ENCODE measurements around the gene IL17RE. TPM values are rescaled to one million over a fixed set of nuclear protein-coding genes. Genes with fewer than 3 reads are reported as not detected.

IL17RE gene
- total and polyA plus RNA-seq, 2 of the 13 experiments (the other 11 are each of a cell fraction or from before 2014, with no cell fraction given), result 14.5 to 24.1 TPM

DNA sequence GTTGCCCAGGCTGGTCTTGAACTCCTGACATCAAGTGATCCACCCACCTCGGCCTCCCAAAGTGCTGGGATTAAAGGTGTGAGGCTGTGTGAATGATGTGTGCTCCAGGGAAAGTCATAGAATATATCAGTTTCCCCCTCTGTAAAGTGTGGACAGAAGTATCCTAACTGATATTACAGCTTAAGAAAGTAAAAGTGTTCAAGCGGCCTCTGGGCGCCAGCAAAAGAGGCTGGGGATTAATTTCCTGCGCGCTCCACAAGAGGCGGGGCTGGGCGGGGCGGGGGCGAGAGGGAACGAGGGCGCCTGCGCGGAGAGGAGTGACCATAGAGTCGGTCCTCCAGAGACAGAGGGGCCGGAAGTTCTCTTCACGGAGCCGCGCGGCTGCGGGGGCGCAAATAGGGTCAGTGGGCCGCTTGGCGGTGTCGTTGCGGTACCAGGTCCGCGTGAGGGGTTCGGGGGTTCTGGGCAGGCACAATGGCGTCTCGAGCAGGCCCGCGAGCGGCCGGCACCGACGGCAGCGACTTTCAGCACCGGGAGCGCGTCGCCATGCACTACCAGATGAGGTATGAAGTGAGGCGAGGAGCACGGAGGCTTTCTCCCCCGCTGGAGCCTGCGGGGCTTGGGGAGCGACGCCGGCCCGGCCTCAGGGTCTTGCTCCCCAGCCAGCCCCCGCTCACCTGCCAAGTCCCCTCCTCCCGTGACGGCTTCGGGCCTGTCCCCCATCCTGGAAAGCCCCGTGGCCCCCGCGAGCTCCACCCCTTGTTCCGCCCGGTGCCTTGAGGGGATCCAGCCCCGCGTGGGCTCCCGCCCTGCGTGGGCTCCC is 12.2 kb upstream of the IL17RE start, which contains the start of gene JAGN1 (continued):
- TF ChIP-seq, protein P1, sequence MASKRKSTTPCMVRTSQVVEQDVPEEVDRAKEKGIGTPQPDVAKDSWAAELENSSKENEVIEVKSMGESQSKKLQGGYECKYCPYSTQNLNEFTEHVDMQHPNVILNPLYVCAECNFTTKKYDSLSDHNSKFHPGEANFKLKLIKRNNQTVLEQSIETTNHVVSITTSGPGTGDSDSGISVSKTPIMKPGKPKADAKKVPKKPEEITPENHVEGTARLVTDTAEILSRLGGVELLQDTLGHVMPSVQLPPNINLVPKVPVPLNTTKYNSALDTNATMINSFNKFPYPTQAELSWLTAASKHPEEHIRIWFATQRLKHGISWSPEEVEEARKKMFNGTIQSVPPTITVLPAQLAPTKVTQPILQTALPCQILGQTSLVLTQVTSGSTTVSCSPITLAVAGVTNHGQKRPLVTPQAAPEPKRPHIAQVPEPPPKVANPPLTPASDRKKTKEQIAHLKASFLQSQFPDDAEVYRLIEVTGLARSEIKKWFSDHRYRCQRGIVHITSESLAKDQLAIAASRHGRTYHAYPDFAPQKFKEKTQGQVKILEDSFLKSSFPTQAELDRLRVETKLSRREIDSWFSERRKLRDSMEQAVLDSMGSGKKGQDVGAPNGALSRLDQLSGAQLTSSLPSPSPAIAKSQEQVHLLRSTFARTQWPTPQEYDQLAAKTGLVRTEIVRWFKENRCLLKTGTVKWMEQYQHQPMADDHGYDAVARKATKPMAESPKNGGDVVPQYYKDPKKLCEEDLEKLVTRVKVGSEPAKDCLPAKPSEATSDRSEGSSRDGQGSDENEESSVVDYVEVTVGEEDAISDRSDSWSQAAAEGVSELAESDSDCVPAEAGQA (IDR thresholded peaks at IDR 0.05; ENCODE audit: low read depth), result peak; percentile 30; the same call in 1 of the 2 replicates
- TF ChIP-seq, protein P1 (CRISPR knock-in tag; IDR thresholded peaks at IDR 0.05; ENCODE audit: borderline replicate concordance), result 0 out of 2 replicates have a peak, but pooled peaks have one; percentile 58
- TF ChIP-seq NBN (conservative IDR thresholded peaks at IDR 0.05), result no peak
- no peak for TF ChIP-seq ZNF337 (CRISPR knock-in tag; IDR thresholded peaks at IDR 0.05; ENCODE audit: borderline replicate concordance, low read depth)
- no peak for TF ChIP-seq ZEB1 (IDR thresholded peaks at IDR 0.05; ENCODE audit: insufficient replicate concordance, low read depth)
- no peak for TF ChIP-seq ZNF432 (CRISPR knock-in tag; IDR thresholded peaks at IDR 0.05; ENCODE audit: borderline replicate concordance)
- TF ChIP-seq U2AF2 (IDR thresholded peaks at IDR 0.05; ENCODE audit: low read depth, low read length), result no peak
- no peak for TF ChIP-seq ZNF496 (CRISPR knock-in tag; IDR thresholded peaks at IDR 0.05; ENCODE audit: insufficient replicate concordance)
- TF ChIP-seq HNF4G (IDR thresholded peaks at IDR 0.05; ENCODE audit: borderline replicate concordance, low read depth, low read length), result no peak
- TF ChIP-seq HNF4G (CRISPR knock-in tag; IDR thresholded peaks at IDR 0.05; ENCODE audit: borderline replicate concordance, low read depth), result 0 out of 2 replicates have a peak, but pooled peaks have one; percentile 25
- no peak for TF ChIP-seq ZNF136 (CRISPR knock-in tag; IDR thresholded peaks at IDR 0.05; ENCODE audit: low read depth)
- TF ChIP-seq DNMT3B (CRISPR knock-in tag; conservative IDR thresholded peaks at IDR 0.05), result no peak
- TF ChIP-seq, protein P2, sequence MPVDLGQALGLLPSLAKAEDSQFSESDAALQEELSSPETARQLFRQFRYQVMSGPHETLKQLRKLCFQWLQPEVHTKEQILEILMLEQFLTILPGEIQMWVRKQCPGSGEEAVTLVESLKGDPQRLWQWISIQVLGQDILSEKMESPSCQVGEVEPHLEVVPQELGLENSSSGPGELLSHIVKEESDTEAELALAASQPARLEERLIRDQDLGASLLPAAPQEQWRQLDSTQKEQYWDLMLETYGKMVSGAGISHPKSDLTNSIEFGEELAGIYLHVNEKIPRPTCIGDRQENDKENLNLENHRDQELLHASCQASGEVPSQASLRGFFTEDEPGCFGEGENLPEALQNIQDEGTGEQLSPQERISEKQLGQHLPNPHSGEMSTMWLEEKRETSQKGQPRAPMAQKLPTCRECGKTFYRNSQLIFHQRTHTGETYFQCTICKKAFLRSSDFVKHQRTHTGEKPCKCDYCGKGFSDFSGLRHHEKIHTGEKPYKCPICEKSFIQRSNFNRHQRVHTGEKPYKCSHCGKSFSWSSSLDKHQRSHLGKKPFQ (CRISPR knock-in tag; IDR thresholded peaks at IDR 0.05; ENCODE audit: insufficient replicate concordance), result peak; percentile 95
- TF ChIP-seq ATRX (CRISPR knock-in tag; IDR thresholded peaks at IDR 0.05; ENCODE audit: borderline replicate concordance), result no peak
- TF ChIP-seq CENPX (CRISPR knock-in tag; IDR thresholded peaks at IDR 0.05), result no peak
- TF ChIP-seq, protein P3, sequence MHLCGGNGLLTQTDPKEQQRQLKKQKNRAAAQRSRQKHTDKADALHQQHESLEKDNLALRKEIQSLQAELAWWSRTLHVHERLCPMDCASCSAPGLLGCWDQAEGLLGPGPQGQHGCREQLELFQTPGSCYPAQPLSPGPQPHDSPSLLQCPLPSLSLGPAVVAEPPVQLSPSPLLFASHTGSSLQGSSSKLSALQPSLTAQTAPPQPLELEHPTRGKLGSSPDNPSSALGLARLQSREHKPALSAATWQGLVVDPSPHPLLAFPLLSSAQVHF (CRISPR knock-in tag; IDR thresholded peaks at IDR 0.05), result no peak
- TF ChIP-seq ZNF350 (CRISPR knock-in tag; IDR thresholded peaks at IDR 0.05; ENCODE audit: borderline replicate concordance, low read depth), result peak; percentile 78; the same call in 1 of the 2 replicates
- peak; percentile 97 for TF ChIP-seq ETV5 (CRISPR knock-in tag; IDR thresholded peaks at IDR 0.05; ENCODE audit: borderline replicate concordance)
- TF ChIP-seq SMARCE1 (IDR thresholded peaks at IDR 0.05; ENCODE audit: borderline replicate concordance), result no peak
- TF ChIP-seq ARNTL (CRISPR knock-in tag; IDR thresholded peaks at IDR 0.05), result peak; percentile 37; the same call in 1 of the 2 replicates
- no peak for TF ChIP-seq ZNF614 (CRISPR knock-in tag; IDR thresholded peaks at IDR 0.05; ENCODE audit: borderline replicate concordance)
- no peak for TF ChIP-seq ZNF296 (CRISPR knock-in tag; conservative IDR thresholded peaks at IDR 0.05)

All from HepG2 (cell line).